Activated T-cell treated with anti-CD3 and anti-CD28 coated beads for 1 hour (primary cell): ENCODE data around the gene OR6X1.
"Not testable (repeated sequence)": the region's sequence is repeated elsewhere in the genome, so short reads cannot be mapped to it uniquely, and the experiment has no call there.

ENCODE experiments used
- DNase-seq: peaks from one replicate; pipeline ENCODE4 v3.0.0-alpha.2; 2020; ENCODE audit warnings: low read depth

OR6X1 gene

DNA sequence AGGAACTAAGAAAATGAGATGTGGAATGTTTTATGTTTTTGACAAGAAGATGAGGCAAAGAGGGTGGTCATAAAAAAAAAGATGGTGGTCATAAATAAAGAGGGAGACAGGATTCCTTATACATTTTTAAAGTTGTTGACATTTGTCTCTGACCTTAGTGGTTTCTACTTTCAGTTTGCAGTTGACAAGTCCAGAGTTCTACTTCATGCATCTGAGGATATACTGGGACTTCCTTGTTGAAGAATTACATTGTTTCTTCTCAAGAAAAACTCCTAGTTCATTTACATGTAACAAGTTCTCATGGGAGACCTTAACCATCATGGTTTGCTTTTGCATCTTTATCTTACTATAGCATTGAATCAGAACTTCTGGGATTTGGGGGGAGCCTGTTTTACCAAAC, 1.2 kb downstream of the OR6X1 start:
- no peak for DNase-seq

DNA sequence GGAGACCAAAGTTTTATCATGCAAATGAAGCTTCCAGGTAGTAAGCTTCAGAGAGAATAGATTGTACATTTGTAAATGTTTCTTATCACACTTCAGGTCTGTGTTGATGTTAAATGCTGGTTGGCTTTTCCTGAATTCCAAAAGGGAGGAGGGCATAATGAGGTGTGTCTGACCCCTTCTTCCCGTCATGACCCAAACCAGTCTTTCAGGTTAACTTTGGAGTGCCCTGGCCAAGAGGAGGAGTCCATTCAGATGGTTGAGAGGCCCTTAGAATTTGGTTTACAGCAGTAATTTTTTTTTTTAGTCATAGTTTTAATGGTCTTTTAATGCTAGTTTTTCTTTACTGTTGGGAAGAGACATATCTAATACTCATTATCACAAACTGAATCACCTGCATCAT, 2.5 kb downstream of the OR6X1 start:
- no peak for DNase-seq

DNA sequence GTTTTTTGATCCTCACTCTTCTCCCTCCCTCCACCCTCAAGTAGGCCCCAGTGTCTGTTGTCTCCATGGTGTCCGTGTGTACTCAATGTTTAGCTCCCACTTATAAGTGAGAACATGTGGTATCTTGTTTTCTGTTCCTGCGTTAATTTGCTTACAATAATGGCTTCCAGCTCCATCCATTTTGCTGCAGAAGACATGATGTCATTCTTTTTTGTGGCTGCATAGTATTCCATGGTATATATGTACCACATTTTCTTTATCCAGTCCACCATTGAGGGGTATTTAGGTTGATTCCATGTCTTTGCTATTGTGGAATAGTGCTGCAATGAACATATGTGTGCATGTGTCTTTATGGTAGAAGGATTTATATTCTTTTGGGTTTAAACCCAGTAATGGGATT, 6.0 kb downstream of the OR6X1 start:
- not testable (repeated sequence) for DNase-seq

DNA sequence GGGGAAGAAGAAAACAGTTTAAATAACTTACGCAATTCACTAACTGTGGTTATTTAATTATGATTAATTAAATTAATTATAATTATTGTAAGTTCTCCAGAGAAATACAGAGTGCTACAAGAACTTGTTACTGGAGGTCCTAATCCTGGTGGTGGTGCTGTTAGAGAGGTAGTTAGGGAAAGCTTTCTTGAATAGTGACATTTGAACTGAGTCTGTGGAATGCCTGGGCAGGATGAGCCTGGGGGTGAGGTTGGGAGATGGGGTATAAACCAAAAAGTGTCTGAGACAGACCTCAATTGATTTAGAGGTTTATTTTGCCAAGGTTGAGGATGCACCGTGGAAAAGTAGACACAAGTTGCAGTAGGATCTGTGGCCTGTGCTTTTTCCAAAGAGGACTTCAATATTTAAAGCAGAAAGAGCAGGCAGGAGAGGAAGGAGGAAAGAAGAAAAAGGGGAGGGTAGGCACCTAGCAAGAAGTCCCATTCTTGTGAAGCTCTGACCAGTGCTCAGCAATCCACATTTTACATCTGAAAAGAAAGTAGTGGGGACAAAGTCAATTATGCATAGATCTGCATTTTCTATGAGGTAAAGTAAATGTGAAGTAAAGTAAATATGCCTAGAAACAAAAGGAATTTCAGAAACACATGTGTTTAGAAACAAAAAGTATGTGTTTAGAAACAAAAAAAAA, 8.4 kb downstream of the OR6X1 start:
- DNase-seq: no peak

DNA sequence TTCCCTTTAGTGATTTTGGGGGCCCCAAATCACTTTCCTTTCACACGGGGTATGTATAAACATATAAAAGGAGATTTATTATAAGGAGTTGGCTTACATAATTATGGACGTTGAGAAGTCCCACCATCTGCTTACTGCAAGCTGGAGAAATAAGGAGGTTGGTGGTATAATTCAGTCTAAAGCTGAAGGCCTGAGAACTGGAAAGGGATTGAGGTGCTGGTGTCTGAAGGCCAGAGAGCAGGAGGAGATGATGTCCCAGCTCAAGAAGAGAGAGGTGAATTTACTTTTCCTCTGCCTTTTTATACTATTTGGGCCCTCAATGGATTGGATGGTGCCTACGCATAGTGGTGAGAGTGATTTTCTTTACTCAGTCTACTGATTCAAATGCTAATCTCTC, 11.6 kb downstream of the OR6X1 start:
- DNase-seq: no peak

DNA sequence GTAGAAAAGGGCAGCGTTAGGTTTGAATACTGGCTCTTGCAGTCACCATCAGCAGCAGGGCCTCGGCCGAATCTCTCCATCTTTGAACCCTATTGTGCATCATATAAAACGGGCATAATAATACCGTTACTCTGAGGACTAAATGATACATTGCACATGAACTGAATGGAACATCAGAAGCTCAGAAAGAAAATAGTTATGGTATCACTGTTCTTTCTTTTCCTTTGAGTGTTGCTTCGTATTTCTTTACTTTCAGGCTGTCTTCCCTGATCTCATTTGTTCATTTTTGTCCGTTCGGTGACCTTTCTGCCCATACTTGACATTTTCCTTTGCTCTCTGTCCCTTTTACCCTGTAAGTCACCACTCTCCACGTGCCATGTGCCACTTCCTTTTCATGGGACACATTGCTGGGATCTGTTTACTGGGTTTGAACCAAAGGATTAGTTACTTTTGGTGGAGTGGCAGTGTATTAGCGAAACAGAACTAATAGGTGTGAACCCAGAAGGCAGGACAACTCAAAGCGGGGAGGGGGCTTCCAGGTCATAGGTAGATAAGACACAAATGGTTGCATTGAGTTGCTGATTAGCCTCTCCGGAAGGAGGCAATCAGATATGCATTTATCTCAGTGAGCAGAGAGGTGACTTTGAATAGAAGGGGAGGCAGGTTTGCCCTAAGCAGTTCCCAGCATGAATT, 12.1 kb downstream of the OR6X1 start:
- no peak for DNase-seq

DNA sequence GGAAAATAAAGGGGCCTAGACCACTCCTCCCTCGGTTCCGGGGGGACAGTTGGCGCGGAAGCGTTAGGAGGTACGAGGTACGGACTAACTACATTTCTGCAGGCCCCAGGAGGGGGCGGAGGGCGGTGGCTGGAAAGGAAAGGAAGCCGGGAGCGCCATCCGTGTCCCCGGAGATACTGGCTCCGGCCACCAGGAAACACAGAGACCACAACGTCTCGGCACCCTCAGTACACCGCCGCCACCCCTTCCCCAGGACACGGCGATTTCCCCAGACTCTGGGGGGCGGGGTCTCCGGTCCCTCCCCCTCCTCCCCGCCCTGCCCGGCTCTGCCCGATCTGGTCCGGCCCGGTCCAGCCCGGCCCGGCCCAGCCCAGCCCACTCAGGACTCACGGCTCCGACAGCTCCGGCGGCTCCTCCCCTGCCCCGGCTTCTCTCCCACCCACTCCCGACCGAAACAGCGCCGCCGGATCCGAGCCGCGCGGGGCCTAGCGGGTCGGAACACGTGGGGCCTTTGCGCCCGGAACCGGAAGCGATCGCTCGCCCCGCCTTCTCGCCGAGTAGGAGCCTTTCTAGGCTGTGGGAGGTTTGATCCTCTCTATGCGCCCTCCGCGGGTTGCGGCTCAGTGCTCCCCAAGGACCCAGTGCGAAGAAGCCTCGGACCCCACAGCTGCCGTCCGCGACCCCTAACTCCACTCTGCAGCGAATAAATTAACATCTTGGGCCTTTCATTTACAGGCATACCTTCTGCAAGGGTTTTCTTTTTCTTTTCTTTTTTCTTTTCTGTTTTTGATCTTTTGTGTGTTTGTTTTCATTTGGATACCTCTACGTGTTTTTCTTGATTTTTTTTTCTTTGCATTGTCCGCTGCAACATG, 12.9 kb downstream of the OR6X1 start, which contains the start of gene ZNF202:
Gene ZNF202 (minus strand): TSS at position 502 of the 872 bp plus-strand sequence. CDS start 10,772 bp downstream, outside the sequence.
- peak; percentile 84 for DNase-seq

DNA sequence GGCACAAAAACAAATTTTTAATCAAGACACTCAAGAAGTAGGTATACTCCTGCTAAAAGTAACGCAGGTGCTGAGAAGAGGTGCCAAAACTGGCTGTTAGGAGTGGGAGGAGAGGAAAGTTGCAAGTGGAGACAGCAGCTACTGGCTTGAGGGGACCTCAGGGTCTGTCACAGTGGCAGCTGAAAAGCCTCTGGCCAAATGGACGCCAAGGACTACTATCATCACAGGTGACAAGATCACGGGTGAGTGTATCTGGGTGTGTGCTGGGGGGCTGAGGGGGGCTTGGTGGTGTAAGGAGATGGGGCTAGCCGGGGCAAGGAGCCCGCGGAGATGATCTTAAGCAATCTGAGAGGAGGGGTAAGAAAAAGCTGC, 13.5 kb downstream of the OR6X1 start:
- DNase-seq: no peak

DNA sequence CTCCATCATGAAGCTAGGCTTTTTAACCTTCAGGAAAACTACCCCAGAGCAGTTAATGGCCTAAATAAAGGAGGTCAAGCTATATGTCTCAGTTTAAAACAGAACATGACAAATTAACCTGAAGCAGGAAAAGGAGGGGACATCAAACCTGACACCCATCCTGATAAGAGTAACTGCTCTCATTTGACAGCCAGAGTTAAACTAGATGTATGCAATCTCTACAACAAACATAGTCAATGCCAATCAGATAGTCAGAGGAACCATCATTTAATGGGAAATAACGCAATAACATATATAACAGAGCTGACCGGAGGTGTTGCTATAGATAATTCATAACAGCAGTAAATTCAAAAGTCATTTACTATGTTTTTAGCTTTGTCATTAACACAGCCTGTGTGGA, 15.9 kb downstream of the OR6X1 start:
- no peak for DNase-seq

DNA sequence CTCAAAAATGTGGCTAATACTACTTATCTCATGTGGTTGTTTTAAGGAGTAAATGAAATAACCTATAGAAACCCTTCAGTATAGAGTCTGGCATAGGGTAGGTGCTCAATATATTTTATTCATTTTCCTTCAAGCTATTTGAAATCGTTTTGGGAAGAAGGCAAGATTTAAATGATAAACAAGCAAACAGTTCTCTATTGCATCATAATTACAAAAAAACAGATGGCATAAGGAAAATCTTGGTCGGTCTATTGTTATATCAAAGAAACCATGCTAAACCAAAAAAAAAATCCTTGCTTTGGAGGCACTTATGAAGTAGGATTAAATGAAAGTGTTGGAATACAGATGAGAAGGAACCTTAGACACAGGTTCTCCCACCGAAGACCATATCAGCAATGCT, 17.5 kb downstream of the OR6X1 start:
- DNase-seq: no peak

DNA sequence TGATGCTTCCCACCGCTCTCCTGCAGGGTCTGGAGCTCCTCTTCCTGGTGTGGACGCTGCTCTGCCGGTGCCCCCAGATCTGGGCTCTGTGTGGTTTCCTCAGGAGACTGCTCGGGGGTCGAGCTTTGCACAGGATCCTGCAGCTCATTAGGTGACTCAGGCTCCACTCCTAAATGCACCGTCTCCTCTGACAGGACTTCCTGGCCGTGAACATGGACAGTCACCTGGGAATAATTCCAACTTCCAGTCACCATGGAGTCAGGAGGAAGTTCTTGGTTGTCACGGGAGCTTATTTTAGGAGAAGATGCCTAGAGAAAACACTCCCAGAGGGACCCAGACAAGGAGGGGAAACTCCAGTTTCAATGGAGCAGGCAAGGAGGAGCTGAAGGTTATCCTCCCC, 24.7 kb downstream of the OR6X1 start:
- no peak for DNase-seq

DNA sequence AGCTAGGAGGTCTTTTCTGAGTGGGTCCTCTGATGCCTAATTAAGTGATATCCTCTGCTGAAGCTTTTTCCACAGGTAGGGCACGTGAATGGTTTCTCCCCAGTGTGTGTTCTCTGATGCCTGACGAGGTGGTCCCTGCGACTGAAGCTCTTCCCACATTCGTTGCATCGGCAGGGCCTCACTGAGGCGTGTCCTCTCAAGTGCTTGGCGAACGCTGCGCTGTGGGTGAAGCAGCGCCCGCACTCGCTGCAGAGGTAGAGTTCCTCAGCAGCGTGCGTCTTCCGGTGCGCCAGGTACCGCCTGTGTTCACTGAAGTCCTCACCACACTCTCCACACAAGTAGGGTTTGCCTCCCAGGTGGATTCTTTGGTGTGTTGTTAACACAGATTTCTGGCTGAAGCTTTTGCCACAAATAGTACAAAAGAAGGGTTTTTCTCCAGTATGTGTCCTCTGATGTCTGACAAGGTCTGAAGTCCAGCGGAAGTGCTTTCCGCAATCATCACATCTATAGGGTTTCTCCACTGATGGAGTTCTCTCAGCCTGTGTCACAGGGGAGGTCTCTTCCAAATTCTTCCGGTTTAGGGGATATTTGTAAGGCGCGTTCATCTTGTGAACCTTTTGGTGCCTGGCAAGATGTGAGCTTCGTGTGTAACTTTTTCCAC, 28.2 kb downstream of the OR6X1 start:
- DNase-seq: no peak

DNA sequence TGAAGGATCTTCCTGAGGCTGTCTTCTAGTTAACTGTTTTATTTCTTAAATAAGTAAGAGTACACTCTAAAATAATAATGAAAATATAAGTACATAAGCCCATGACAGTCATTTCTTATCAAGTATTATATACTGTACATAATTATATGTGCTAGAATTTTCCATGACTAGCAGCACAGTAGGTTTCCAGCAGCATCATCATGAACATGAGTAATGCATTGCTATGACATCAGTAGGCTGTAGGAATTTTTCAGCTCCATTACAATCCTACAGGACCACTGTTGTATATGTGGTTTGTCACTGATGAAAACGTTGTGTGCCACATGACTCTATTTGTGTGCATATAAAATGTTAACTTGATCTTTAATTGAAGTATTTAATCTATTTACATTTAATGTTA, 34.9 kb downstream of the OR6X1 start:
- no peak for DNase-seq

DNA sequence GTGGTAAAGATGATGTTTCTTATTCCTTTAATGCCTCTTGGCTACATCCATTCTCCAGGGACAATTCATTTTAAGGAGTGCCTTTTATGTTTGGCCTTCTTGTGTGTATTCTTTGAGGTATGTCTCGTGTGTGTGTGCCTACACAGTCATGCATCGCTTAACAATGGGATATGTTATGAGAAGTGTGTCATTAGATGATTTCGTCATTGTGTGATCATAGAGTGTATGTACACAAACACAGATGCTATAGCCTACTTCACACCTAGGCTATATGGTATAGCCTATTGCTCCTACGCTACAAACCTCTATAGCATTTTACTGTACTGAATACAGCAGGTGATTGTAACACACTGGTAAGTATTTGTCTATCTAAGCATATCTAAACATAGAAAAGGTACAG, 35.8 kb downstream of the OR6X1 start:
- DNase-seq: no peak

DNA sequence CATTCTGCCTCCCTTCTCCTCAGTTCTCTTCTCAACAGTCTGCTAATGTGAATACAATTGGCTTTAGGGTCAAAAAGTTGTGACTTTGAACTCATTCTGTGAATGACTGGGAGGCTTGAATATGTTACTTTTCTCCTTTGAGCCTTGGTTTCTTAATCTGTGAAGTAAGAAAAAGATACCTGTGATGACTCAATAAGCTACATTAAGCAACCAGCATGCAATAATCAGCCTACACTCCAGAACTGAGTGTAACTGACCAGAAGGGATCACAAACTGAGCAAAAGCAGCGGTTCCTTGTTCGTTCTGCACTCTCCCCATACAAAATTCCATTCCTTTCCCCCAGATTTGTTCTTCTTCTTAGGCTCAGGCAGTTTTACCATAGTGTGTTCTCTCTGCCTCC, 36.3 kb downstream of the OR6X1 start:
- no peak for DNase-seq

DNA sequence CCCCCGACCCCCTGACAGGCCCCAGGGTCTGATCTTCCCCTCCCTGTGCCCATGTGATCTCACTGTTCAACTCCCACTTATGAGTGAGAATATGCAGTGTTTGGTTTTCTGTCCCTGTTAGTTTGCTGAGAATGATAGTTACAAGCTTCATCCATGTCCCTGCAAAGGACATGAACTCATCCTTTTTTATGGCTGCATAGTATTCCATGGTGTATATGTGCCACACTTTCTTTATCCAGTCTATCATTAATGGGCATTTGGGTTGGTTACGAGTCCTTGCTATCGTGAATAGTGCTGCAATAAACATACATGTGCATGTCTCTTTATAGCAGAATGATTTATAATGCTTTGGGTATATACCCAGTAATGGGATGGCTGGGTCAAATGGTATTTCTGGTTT, 41.7 kb downstream of the OR6X1 start:
- DNase-seq: not testable (repeated sequence)

DNA sequence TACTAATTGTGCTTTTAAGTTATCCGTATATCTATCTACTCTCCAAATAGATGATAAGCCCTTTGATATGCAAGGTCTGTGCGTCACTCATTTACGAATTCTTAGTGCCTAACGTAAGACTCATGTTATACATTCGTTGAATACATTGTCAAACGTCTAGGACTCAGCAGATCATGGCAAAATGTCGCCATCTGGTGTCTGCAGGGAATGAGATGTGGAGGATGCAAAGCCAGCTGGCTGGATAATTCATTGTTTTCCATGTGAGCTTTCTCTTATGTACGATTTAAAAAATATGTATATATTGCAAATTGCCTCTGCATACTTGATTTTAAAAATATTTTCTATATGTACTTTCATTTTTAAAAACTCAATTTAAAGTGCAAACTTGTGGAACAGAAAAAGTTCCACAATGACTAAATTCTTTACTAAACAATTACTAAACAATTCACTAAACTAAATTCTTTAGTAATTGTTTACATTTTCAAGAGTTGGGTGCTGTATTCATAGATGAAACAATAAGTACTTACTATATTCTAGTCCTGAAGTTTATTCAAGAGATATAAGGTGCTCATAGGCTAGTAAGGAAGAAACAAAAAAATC, 46.6 kb downstream of the OR6X1 start:
- DNase-seq: peak; percentile 48

DNA sequence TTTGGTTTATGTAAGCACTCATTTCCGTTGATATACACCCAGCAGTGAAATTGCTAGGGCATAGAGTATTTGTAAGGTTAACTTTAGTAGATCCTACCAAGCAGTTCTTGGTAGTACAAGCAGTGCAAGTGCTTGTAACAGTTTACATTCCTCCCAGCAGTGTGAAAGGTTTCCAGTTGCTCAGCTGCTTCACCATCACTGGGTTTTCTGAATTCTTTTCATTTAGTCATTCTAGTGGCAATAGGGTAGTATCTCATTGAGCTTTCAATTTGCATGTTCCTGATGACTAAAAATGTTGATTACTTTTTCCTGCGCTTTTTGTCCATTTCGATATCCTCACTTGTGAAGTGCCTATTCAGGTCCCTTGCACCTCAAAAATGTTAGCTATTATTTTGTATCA, 47.1 kb downstream of the OR6X1 start:
- DNase-seq: no peak

DNA sequence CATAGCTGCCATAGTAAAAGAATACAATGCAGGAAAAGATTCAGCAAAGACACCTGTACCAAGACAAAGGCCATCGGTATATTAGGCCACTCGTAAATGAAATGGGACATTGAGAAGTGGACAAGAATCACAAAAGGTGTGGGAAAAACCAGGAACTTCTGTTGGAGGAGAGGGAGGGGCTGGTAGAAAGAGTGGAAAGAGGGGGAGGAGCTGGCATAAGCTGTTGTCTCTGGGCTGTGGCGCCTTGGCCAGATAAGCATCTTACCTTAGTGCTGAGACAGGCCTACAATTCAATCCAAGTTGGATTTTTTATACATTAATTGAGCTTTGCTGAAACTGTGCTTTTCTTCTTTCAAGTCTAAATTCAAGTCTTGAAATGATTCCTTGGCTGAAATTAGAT, 50.0 kb downstream of the OR6X1 start:
- no peak for DNase-seq
